ENCODE data around the gene MRTFB. TPM values are rescaled to one million over a fixed set of nuclear protein-coding genes. Genes with fewer than 3 reads are reported as not detected.

MRTFB gene
- total RNA-seq, 3 donors from 2014 or later: 8.6 to 11.0 (median 8.9) TPM

- no peak for ATAC-seq
- Mint-ChIP-seq H3K27me3 (ENCODE audit: low read depth) (peaks cover 11% of the 10 kb centered on the region), H3K4me3 (no peak overlapping the region), H3K36me3 (ENCODE audit: insufficient read depth) (no peaks in the 10 kb centered on the region), H3K9me3 (no peaks in the 10 kb centered on the region), H3K4me1 (ENCODE audit: low read depth) (no peaks in the 10 kb centered on the region)
- DNase-seq: no peak
Observed at GRCh38 chr16:14050291-14051027, 20.7 kb upstream of the MRTFB start.

DNA sequence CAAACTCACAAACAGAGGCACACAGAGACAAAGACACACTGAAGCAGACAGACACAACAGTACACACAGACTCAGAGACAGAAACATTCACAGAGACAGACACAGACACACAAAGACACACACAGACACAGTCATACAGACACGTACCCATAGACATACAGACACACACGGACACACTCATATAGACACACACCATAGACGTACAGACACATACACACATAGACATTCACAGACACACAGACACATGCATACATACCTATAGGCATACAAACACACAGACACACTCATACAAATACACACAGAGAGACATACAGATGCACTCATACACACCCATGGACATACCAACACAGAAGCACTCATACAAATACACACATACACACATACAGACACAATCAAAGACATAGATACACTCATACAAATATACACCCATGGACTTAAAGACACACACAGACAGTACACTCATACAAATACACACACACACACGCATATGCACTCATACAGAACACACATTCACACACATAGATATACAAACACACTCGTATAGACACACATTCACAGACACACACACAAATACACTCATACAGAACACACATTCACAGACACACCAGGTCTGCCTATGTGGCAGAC lies 19.9 kb upstream of the MRTFB start:
- Mint-ChIP-seq H3K9me3 (peaks cover 1% of the 10 kb centered on the region), H3K4me1 (ENCODE audit: low read depth) (no peaks in the 10 kb centered on the region), H3K36me3 (ENCODE audit: insufficient read depth) (no peaks in the 10 kb centered on the region), H3K27me3 (ENCODE audit: low read depth) (peaks cover 11% of the 10 kb centered on the region), H3K4me3 (no peak overlapping the region)
- no peak for ATAC-seq
- DNase-seq: no peak

GRCh38 chr16:14056970-14057369 lies 14.1 kb upstream of the MRTFB start:
- peaks cover 17% of the 10 kb centered on the region for H3K27me3 Mint-ChIP-seq (ENCODE audit: low read depth)
- ATAC-seq (no peak), DNase-seq (no peak)
- no peak overlapping the region for H3K4me3 Mint-ChIP-seq
- H3K9me3 Mint-ChIP-seq: peaks cover 8% of the 10 kb centered on the region
- H3K36me3 Mint-ChIP-seq (ENCODE audit: insufficient read depth): no peaks in the 10 kb centered on the region
- no peaks in the 10 kb centered on the region for H3K4me1 Mint-ChIP-seq (ENCODE audit: low read depth)

GRCh38 chr16:14057878-14058382 lies 13.2 kb upstream of the MRTFB start:
- peaks cover 8% of the 10 kb centered on the region for H3K9me3 Mint-ChIP-seq
- H3K27me3 Mint-ChIP-seq (ENCODE audit: low read depth): peaks cover 16% of the 10 kb centered on the region
- H3K4me3 Mint-ChIP-seq: no peak overlapping the region
- DNase-seq (no peak), ATAC-seq (no peak)
- H3K4me1 Mint-ChIP-seq (ENCODE audit: low read depth): no peaks in the 10 kb centered on the region
- H3K36me3 Mint-ChIP-seq (ENCODE audit: insufficient read depth): no peaks in the 10 kb centered on the region

GRCh38 chr16:14061732-14062259 lies 9.3 kb upstream of the MRTFB start:
- H3K36me3 Mint-ChIP-seq (ENCODE audit: insufficient read depth): no peaks in the 10 kb centered on the region
- ATAC-seq: no peak
- no peak overlapping the region for H3K4me3 Mint-ChIP-seq
- H3K27me3 Mint-ChIP-seq (ENCODE audit: low read depth): peaks cover 11% of the 10 kb centered on the region
- no peaks in the 10 kb centered on the region for H3K4me1 Mint-ChIP-seq (ENCODE audit: low read depth)
- peaks cover 1% of the 10 kb centered on the region for H3K9me3 Mint-ChIP-seq
- no peak for DNase-seq

GRCh38 chr16:14062261-14062660 lies 8.9 kb upstream of the MRTFB start:
- Mint-ChIP-seq H3K9me3 (no peaks in the 10 kb centered on the region), H3K27me3 (ENCODE audit: low read depth) (peaks cover 10% of the 10 kb centered on the region), H3K36me3 (ENCODE audit: insufficient read depth) (no peaks in the 10 kb centered on the region), H3K4me3 (no peak overlapping the region), H3K4me1 (ENCODE audit: low read depth) (no peaks in the 10 kb centered on the region)
- no peak for DNase-seq
- no peak for ATAC-seq

DNA sequence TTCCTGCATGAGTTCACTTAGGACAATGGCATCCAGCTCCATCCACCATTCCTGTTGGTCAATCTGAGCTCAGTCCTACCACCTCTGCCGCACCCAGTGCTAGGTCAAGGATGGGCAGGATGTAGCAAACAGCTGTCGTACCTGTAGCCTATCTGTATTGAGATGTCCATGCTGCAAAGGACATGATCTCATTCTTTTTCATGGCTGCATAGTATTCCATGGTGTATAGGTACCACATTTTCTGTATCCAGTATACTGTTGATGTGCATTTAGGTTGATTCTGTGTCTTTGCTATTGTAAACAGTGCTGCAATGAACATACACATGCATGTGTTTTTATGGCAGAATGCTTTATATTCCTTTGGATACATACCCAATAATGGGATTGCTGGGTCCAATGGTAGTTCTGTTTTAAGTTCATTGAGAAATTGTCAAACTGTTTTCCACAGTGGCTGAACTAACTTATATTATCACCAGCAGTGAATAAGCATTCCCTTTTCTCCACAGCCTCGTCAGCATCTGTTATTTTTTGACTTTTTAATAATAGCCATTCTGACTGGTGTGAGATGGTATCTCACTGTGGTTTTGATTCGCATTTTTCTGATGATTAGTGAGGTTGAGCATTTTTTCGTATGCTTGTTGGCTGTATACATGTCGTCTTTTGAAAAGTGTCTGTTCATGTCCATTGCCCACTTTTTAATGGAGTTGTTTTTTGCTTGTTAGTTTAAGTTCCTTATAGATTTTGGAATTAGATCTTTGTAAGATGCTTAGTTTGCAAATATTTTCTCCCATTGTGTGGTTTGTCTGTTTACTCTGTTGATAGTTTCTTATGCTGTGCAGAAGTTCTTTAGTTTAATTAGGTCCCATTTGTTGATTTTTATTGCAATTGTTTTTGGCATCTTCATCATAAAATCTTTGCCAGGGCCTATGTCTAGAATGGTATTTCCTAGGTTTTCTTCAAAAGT lies 7.2 kb upstream of the MRTFB start:
- Mint-ChIP-seq H3K36me3 (ENCODE audit: insufficient read depth) (no peaks in the 10 kb centered on the region), H3K4me3 (no peak overlapping the region), H3K27me3 (ENCODE audit: low read depth) (peaks cover 7% of the 10 kb centered on the region), H3K4me1 (ENCODE audit: low read depth) (no peaks in the 10 kb centered on the region), H3K9me3 (no peaks in the 10 kb centered on the region)
- ATAC-seq (no peak), DNase-seq (no peak)

GRCh38 chr16:14069818-14070217 lies 1.3 kb upstream of the MRTFB start:
- ATAC-seq: no peak
- H3K36me3 Mint-ChIP-seq (ENCODE audit: insufficient read depth): no peaks in the 10 kb centered on the region
- peak overlapping the region; percentile 86 for H3K4me3 Mint-ChIP-seq
- no peak for DNase-seq
- H3K9me3 Mint-ChIP-seq: no peaks in the 10 kb centered on the region
- H3K27me3 Mint-ChIP-seq (ENCODE audit: low read depth): no peaks in the 10 kb centered on the region
- H3K4me1 Mint-ChIP-seq (ENCODE audit: low read depth): peaks cover 14% of the 10 kb centered on the region

- peak overlapping the region; percentile 86 for H3K4me3 Mint-ChIP-seq
- peaks cover 14% of the 10 kb centered on the region for H3K4me1 Mint-ChIP-seq (ENCODE audit: low read depth)
- DNase-seq (no peak), ATAC-seq (no peak)
- no peaks in the 10 kb centered on the region for H3K9me3 Mint-ChIP-seq
- no peaks in the 10 kb centered on the region for H3K27me3 Mint-ChIP-seq (ENCODE audit: low read depth)
- H3K36me3 Mint-ChIP-seq (ENCODE audit: insufficient read depth): no peaks in the 10 kb centered on the region
Observed at GRCh38 chr16:14070555-14070876, 603 bp upstream of the MRTFB start.

DNA sequence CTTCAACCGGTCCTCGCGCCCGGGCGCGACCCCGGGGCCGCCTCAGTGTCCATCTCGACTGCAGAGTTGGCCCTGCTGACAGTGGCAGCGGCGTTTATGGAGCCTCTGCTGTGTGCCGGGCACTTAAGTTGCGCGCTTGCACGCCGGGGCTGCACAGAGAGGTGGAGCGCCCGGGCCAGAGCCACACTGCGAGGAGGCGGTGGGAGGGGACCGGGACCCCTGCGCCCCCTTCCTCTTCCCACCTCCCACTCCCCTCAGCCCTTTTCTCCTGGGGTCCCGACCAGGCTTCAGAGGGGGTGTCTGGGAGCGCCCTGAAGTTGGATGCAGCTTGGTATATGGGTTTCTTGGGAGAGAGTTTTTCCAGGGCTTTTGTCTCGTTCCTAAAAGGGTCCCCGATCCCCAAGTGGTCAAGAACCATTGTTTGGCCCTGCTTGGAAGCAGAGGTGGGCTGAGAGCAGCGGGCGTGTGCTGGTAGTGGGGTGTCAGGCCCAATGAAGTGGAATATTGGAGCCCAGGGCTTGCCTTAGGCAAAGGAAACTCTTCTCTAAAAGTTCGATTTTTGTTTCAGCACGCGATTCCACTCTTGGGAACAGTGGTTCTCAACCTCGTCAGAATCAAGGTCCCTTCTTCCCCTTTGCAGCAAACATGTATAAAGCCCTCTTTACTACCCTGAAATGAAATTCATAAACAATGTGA lies 605 bp downstream of the MRTFB start:
- Mint-ChIP-seq H3K27me3 (ENCODE audit: low read depth) (no peaks in the 10 kb centered on the region), H3K4me3 (peak overlapping the region; percentile 85), H3K4me1 (ENCODE audit: low read depth) (peaks cover 14% of the 10 kb centered on the region), H3K9me3 (no peaks in the 10 kb centered on the region), H3K36me3 (ENCODE audit: insufficient read depth) (no peaks in the 10 kb centered on the region)
- no peak for DNase-seq
- ATAC-seq: peak; percentile 57 to 59

DNA sequence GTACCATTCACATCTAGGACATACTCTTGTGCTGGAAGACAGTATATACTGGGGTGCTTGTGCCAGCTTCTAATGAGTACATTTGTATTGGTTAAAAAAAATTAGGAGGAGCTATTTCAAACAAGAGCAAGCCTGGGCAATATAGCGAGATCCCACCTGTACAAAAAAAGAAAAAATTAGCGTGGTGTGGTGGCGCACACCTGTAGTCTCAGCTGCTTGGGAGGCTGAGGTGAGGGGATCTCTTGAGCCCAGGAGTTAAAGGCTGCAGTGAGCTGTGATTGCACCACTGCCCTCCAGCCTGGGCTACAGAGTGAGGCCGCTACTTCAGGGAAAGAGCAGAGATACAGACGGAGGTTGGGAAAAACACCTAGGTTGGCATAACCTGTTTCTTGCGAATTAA lies 1.2 kb downstream of the MRTFB start:
- Mint-ChIP-seq H3K36me3 (ENCODE audit: insufficient read depth) (no peaks in the 10 kb centered on the region), H3K4me1 (ENCODE audit: low read depth) (peaks cover 14% of the 10 kb centered on the region), H3K9me3 (no peaks in the 10 kb centered on the region), H3K27me3 (ENCODE audit: low read depth) (no peaks in the 10 kb centered on the region), H3K4me3 (peak overlapping the region; percentile 85)
- ATAC-seq: no peak
- no peak for DNase-seq

GRCh38 chr16:14074544-14074943 lies 3.4 kb downstream of the MRTFB start:
- no peak for ATAC-seq
- Mint-ChIP-seq H3K27me3 (ENCODE audit: low read depth) (no peaks in the 10 kb centered on the region), H3K9me3 (no peaks in the 10 kb centered on the region), H3K4me1 (ENCODE audit: low read depth) (peaks cover 14% of the 10 kb centered on the region), H3K4me3 (no peak overlapping the region), H3K36me3 (ENCODE audit: insufficient read depth) (no peaks in the 10 kb centered on the region)
- no peak for DNase-seq

GRCh38 chr16:14077918-14078317 lies 6.8 kb downstream of the MRTFB start:
- ATAC-seq (no peak), DNase-seq (no peak)
- peaks cover 19% of the 10 kb centered on the region for H3K36me3 Mint-ChIP-seq (ENCODE audit: insufficient read depth)
- H3K27me3 Mint-ChIP-seq (ENCODE audit: low read depth): no peaks in the 10 kb centered on the region
- H3K4me3 Mint-ChIP-seq: no peak overlapping the region
- peaks cover 6% of the 10 kb centered on the region for H3K4me1 Mint-ChIP-seq (ENCODE audit: low read depth)
- H3K9me3 Mint-ChIP-seq: no peaks in the 10 kb centered on the region

- ATAC-seq (no peak), DNase-seq (no peak)
- Mint-ChIP-seq H3K36me3 (ENCODE audit: insufficient read depth) (peaks cover 28% of the 10 kb centered on the region), H3K27me3 (ENCODE audit: low read depth) (no peaks in the 10 kb centered on the region), H3K4me1 (ENCODE audit: low read depth) (peaks cover 4% of the 10 kb centered on the region), H3K9me3 (no peaks in the 10 kb centered on the region), H3K4me3 (no peak overlapping the region)
Observed at GRCh38 chr16:14086477-14086876, 15.4 kb downstream of the MRTFB start.

All from activated T-cell treated with anti-CD3 and anti-CD28 coated beads, Interleukin-2, amount 50 U/mL, for 4 hours (primary cell).